HepG2 (cell line): Measurements from ENCODE around the gene DLX4. TPM values are rescaled to one million over a fixed set of nuclear protein-coding genes. Genes with fewer than 3 reads are reported as not detected.

Experiments used
- ATF7-NPFF ChIP-seq: sonication (generic); formaldehyde crosslinking; IDR thresholded peaks from 2 replicates; pipeline ENCODE4 v1.8.1; 2023; ENCODE audit warnings: mild to moderate bottlenecking, low read depth, missing genetic modification reagents, moderate library complexity
- BCL3 ChIP-seq: sonication (generic); formaldehyde crosslinking; IDR thresholded peaks from 2 replicates; pipeline ENCODE4 v1.5.1; 2020; ENCODE audit warnings: mild to moderate bottlenecking, missing genetic modification reagents, moderate library complexity
- GMEB1 ChIP-seq: sonication (generic); formaldehyde crosslinking; IDR thresholded peaks from 2 replicates; pipeline ENCODE4 v1.5.1; 2020; ENCODE audit warnings: missing genetic modification reagents, mild to moderate bottlenecking, borderline replicate concordance
- KAT2B ChIP-seq: fragments of 150-350 bp; IDR thresholded peaks from 2 replicates; pipeline ENCODE4 v1.6.1; 2014; ENCODE audit warnings: low read depth, low read length, borderline replicate concordance
- MAFK ChIP-seq, 2 experiments: IDR thresholded peaks in 1 of 2; conservative IDR thresholded peaks in 1 of 2; 2 replicates each; pipeline ENCODE4 v1.6.1; 2011; ENCODE audit warnings: improper control_type of control experiment in 2 of 2, low read length in 2 of 2
- NCOA1 ChIP-seq: sonication (generic); formaldehyde crosslinking; IDR thresholded peaks from 2 replicates; pipeline ENCODE4 v1.9.0; 2021; ENCODE audit warnings: missing genetic modification reagents
- NCOA2 ChIP-seq: sonication (generic); formaldehyde crosslinking; IDR thresholded peaks from 2 replicates; pipeline ENCODE4 v1.8.0; 2022; ENCODE audit warnings: inconsistent platforms
- NR2F2 ChIP-seq: IDR thresholded peaks from 2 replicates; pipeline ENCODE4 v1.6.1; 2012; ENCODE audit warnings: low read depth, inconsistent platforms, borderline replicate concordance
- SMARCC2 ChIP-seq: fragments of 450-650 bp; IDR thresholded peaks from 2 replicates; pipeline ENCODE4 v1.6.1; 2017; ENCODE audit warnings: antibody characterized with exemption, mild to moderate bottlenecking
- ZNF318 ChIP-seq: sonication (generic); formaldehyde crosslinking; IDR thresholded peaks from 2 replicates; pipeline ENCODE4 v1.4.0; 2020; ENCODE audit warnings: mild to moderate bottlenecking, missing genetic modification reagents
- ZNF720 ChIP-seq: sonication (generic); formaldehyde crosslinking; IDR thresholded peaks from 2 replicates; pipeline ENCODE4 v1.4.0; 2020; ENCODE audit warnings: missing genetic modification reagents
- ZNF777 ChIP-seq: sonication (generic); formaldehyde crosslinking; IDR thresholded peaks from 2 replicates; pipeline ENCODE4 v1.4.0; 2020; ENCODE audit warnings: missing genetic modification reagents
- ZNF816 ChIP-seq: sonication (generic); formaldehyde crosslinking; IDR thresholded peaks from 2 replicates; pipeline ENCODE4 v1.8.0; 2022; ENCODE audit warnings: missing genetic modification reagents, mild to moderate bottlenecking, borderline replicate concordance
- ZSCAN25 ChIP-seq: sonication (generic); formaldehyde crosslinking; IDR thresholded peaks from 2 replicates; pipeline ENCODE4 v1.8.0; 2022; ENCODE audit warnings: mild to moderate bottlenecking, missing genetic modification reagents
- polyA plus RNA-seq, 8 experiments: library from polyadenylated mRNA; depleted of rRNA in 3 of 8; stranded (reverse) in 7 of 8; unstranded in 1 of 8; fragments of >200 nt; fragmentation: Illumina TruSeq in 4 of 8; extraction: Trizol in 4 of 8; gene quantifications; 2 replicates each; pipeline versions ENCODE4 v1.2.1 to v1.2.3, GENCODE V29; 2011 to 2016; ENCODE audit warnings: low read depth in 4 of 8, missing spikeins in 1 of 8, mixed read lengths in 1 of 8; ENCODE audit not compliant: insufficient read depth in 1 of 8
- total RNA-seq, 5 experiments: library from RNA; depleted of rRNA; stranded (reverse); fragments of >200 nt; fragmentation: Illumina TruSeq; extraction: Trizol; gene quantifications; 2 replicates each; pipeline ENCODE4 v1.2.3, GENCODE V29; 2016; ENCODE audit warnings: low read depth in 1 of 5

The DLX4 gene
- total and polyA plus RNA-seq, 2 of the 13 experiments (the other 11 are each of a cell fraction or from before 2014, with no cell fraction given) = 0.55 to 2.3 TPM

- TF ChIP-seq NR2F2 (no peak), ZNF720 (CRISPR knock-in tag) (no peak), ZNF318 (CRISPR knock-in tag) (no peak), KAT2B (no peak), NCOA2 (CRISPR knock-in tag) (no peak), ZSCAN25 (CRISPR knock-in tag) (no peak), MAFK (conservative IDR thresholded peaks at IDR 0.05 in 1 of 2, IDR thresholded peaks at IDR 0.05 in 1 of 2; ENCODE audit: low read length in 2 of 2) (no peak), BCL3 (CRISPR knock-in tag) (no peak), ZNF777 (peak; percentile 49; the same call in 1 of the 2 replicates), SMARCC2 (no peak), ATF7-NPFF (CRISPR knock-in tag) (no peak; the same call in 1 of the 2 replicates), ZNF816 (CRISPR knock-in tag) (no peak), GMEB1 (CRISPR knock-in tag) (no peak), NCOA1 (CRISPR knock-in tag) (no peak)
These were observed 3.7 kb downstream of the DLX4 start (continued) for GRCh38 chr17:49972486-49973270.
